Lower leg skin (tissue), 3 donors: ENCODE data around the gene THAP5.

Experiments
- CTCF ChIP-seq, 3 donors: fragments of 450-650 bp; IDR thresholded peaks; one replicate each; pipeline ENCODE4 v1.5.1; 2016; ENCODE audit warnings: antibody characterized with exemption in 3 of 3, mild to moderate bottlenecking in 3 of 3, moderate library complexity in 2 of 3
- POLR2A ChIP-seq, 2 donors: fragments of 450-650 bp; IDR thresholded peaks; one replicate each; pipeline ENCODE4 v1.6.1; 2016 to 2017; ENCODE audit warnings: antibody characterized with exemption in 2 of 2, mild to moderate bottlenecking in 1 of 2, moderate library complexity in 1 of 2

GRCh38 chr7:108618056-108618455 is 48.5 kb upstream of the THAP5 start:
- TF ChIP-seq CTCF (IDR thresholded peaks at IDR 0.05) (no peak), POLR2A (IDR thresholded peaks at IDR 0.05) (no peak)
